GM23248 (cell line): ENCODE data around the gene MARF1.

Source experiments
- EZH2 ChIP-seq: fragments of 200-600 bp; sonication (generic); IDR thresholded peaks from 2 replicates; pipeline ENCODE4 v1.6.1; 2018; ENCODE audit warnings: antibody characterized with exemption, mild to moderate bottlenecking; ENCODE audit not compliant: insufficient read depth, poor library complexity, severe bottlenecking
- EZH2phosphoT487 ChIP-seq: fragments of 200-600 bp; sonication (generic); IDR thresholded peaks from 2 replicates; pipeline ENCODE4 v1.6.1; 2018; ENCODE audit warnings: antibody characterized with exemption, moderate library complexity, mild to moderate bottlenecking, low read depth; ENCODE audit not compliant: insufficient read depth

- TF ChIP-seq EZH2: no peak
- TF ChIP-seq EZH2phosphoT487: no peak
Measured at GRCh38 chr16:15594711-15595320, 48.1 kb downstream of the MARF1 start.
